A549 treated with AZD9567 at 1 μM for 4 hours (cell line): ENCODE measurements around the gene RAB13. TPM values are rescaled to one million over a fixed set of nuclear protein-coding genes. Genes with fewer than 3 reads are reported as not detected.

ENCODE experiments used
- total RNA-seq: library from RNA; stranded (reverse); fragments of 200-300 nt; extraction: Qiagen RNA extraction; gene quantifications from 5 replicates; pipeline ENCODE4 v1.2.3, GENCODE V29; 2022; ENCODE audit not compliant: insufficient read depth

The RAB13 gene
- 120 to 132 TPM (median 124 TPM) in 5 replicates for total RNA-seq

GRCh38 chr1:153985941-153986761 is at the start of gene RAB13:
TSS of gene RAB13 (minus strand) at chr1:153986339. CDS start at chr1:153986236, 103 bp downstream.

GRCh38 chr1:153990468-153991150 is 4.5 kb upstream of the RAB13 start, which contains the start of gene RPS27:
TSS of gene RPS27 (plus strand) at chr1:153990762. CDS start at chr1:153990797, 35 bp downstream.

GRCh38 chr1:153977250-153978240 is 8.6 kb downstream of the RAB13 start, which contains the start of gene JTB:
TSS of gene JTB (minus strand) at chr1:153977674. CDS start at chr1:153977252, 422 bp downstream.

GRCh38 chr1:153967107-153967999 is 18.8 kb downstream of the RAB13 start, which contains the start of gene CREB3L4:
TSS of gene CREB3L4 (plus strand) at chr1:153967902. CDS start at chr1:153968526, 624 bp downstream.

GRCh38 chr1:153963030-153963849 is 22.9 kb downstream of the RAB13 start, which contains the start of gene SLC39A1:
TSS of gene SLC39A1 (minus strand) at chr1:153963537. CDS start at chr1:153962715, 822 bp downstream.

GRCh38 chr1:153958111-153958960 is 27.8 kb downstream of the RAB13 start, which contains the start of gene CRTC2:
TSS of gene CRTC2 (minus strand) at chr1:153958612. CDS start at chr1:153958497, 115 bp downstream.

GRCh38 chr1:153946622-153947241 is 39.4 kb downstream of the RAB13 start, which contains the start of gene DENND4B:
TSS of gene DENND4B (minus strand) at chr1:153946718. CDS start at chr1:153944374, 2,344 bp downstream.

Other genes with a start within 250 kb of the RAB13 start
- gene SLC27A3, start 210.9 kb downstream of the RAB13 start, total RNA-seq, result 0.90 to 1.1 TPM (median 0.93 TPM) in 4 of 5 replicates, not detected in the other
- 8.8 to 15.6 TPM (median 9.5 TPM) in 5 replicates for gene GATAD2B, start 63.4 kb downstream of the RAB13 start, total RNA-seq
- gene DENND4B, start 39.6 kb downstream of the RAB13 start, total RNA-seq, result 25.6 to 35.4 TPM (median 34.5 TPM) in 5 replicates
- gene CRTC2, start 27.7 kb downstream of the RAB13 start, total RNA-seq, result 34.0 to 42.1 TPM (median 40.8 TPM) in 5 replicates
- 129 to 157 TPM (median 152 TPM) in 5 replicates for gene SLC39A1, start 22.8 kb downstream of the RAB13 start, total RNA-seq
- 2.9 to 10.3 TPM (median 9.7 TPM) in 5 replicates for gene CREB3L4, start 18.4 kb downstream of the RAB13 start, total RNA-seq
- 90.2 to 160 TPM (median 149 TPM) in 5 replicates for gene JTB, start 8.7 kb downstream of the RAB13 start, total RNA-seq
- gene RPS27, start 4.4 kb upstream of the RAB13 start, total RNA-seq, result 4,352 to 7,409 TPM (median 4,509 TPM) in 5 replicates
- not detected in 5 replicates for gene NUP210L, start 168.7 kb upstream of the RAB13 start, total RNA-seq
- gene TPM3, start 205.8 kb upstream of the RAB13 start, total RNA-seq, result 472 to 725 TPM (median 493 TPM) in 5 replicates
- gene CFAP141, start 220.0 kb upstream of the RAB13 start, total RNA-seq, result 0.31 TPM in 1 of 5 replicates, not detected in the others
- 94.2 to 116 TPM (median 102 TPM) in 5 replicates for gene UBAP2L, start 234.6 kb upstream of the RAB13 start, total RNA-seq